K562 (cell line): ENCODE results near the gene ZC3H18. TPM values are rescaled to one million over a fixed set of nuclear protein-coding genes. Genes with fewer than 3 reads are reported as not detected.

Experiments used
- ATAC-seq: fragments of 200-7000 bp; cut with Tn5 transposase; 3 replicates; pipeline ENCODE4 v1.9.1; 2020; ENCODE audit warnings: moderate library complexity
- BruUV-seq: library from RNA; stranded (reverse); fragments of 400-500 nt; replicated peaks from 2 replicates; lab custom pipeline; 2021; lab: Mats Ljungman, UMichigan
- CTCF ChIA-PET: fragments of 300-600 bp; formaldehyde crosslinking; extraction: SDS; loops from one replicate; lab custom pipeline; 2021; ENCODE audit warnings: low intra/inter-chr PET ratio; lab: Yijun Ruan, JAX
- POLR2A ChIA-PET: fragments of 300-600, 350-650 bp; sonication (Branson Sonifier 250); formaldehyde crosslinking; extraction: SDS; loops from one replicate; lab custom pipeline; 2021; ENCODE audit warnings: antibody characterized with exemption, inconsistent platforms; lab: Yijun Ruan, JAX
- DNase-seq, 4 experiments: peaks; one replicate each; pipeline versions ENCODE4 v3.0.0 to v3.0.0-alpha.2; 2011 to 2018; ENCODE audit warnings: low spot score in 3 of 4, mixed read lengths in 3 of 4; ENCODE audit errors: extremely low read depth in 1 of 4
- FAIRE-seq: peaks from 2 replicates; lab custom pipeline; 2011; peaks lifted over from hg19 to GRCh38; lab: Jason Lieb, UNC
- H2AFZ ChIP-seq: 2 replicates; pipeline ENCODE4 v1.6.0; 2011; ENCODE audit warnings: low read depth, low read length, control low read depth, inconsistent platforms
- H3K27ac ChIP-seq: fragments of 200-600 bp; 3 replicates; pipeline ENCODE4 v1.8.0; 2011; ENCODE audit warnings: low read depth, mild to moderate bottlenecking, control low read depth, inconsistent platforms, low read length, moderate library complexity, mixed read lengths; ENCODE audit errors: extremely low read depth
- H3K27me3 ChIP-seq, 2 experiments: fragments of 300-600 bp in 1 of 2; 2 replicates in 1 of 2; 3 replicates in 1 of 2; pipeline versions ENCODE4 v1.6.0 to v1.8.0; 2011; ENCODE audit warnings: inconsistent platforms in 2 of 2, low read length in 2 of 2, mild to moderate bottlenecking in 1 of 2, mixed read lengths in 1 of 2, moderate library complexity in 1 of 2; ENCODE audit not compliant: control insufficient read depth in 2 of 2, insufficient read depth in 2 of 2
- H3K36me3 ChIP-seq: fragments of 300-600 bp; 3 replicates; pipeline ENCODE4 v1.8.0; 2011; ENCODE audit warnings: mild to moderate bottlenecking, low read length, inconsistent platforms; ENCODE audit not compliant: control insufficient read depth, insufficient read depth
- H3K4me1 ChIP-seq, 2 experiments: fragments of 200-600 bp in 1 of 2; replicated peaks in 1 of 2; 2 replicates in 1 of 2; 3 replicates in 1 of 2; pipeline versions ENCODE4 v1.5.1 to v1.8.0; 2011; ENCODE audit warnings: inconsistent platforms in 2 of 2, low read length in 2 of 2, mild to moderate bottlenecking in 1 of 2, mixed read lengths in 1 of 2, moderate library complexity in 1 of 2; ENCODE audit not compliant: control insufficient read depth in 2 of 2, insufficient read depth in 2 of 2
- H3K4me2 ChIP-seq: 2 replicates; pipeline ENCODE4 v1.6.1; 2011; ENCODE audit warnings: low read length, control low read depth, inconsistent platforms, mixed read lengths; ENCODE audit not compliant: insufficient read depth
- H3K4me3 ChIP-seq: fragments of 200-600 bp; sonication (generic), shearing (Covaris generic); 2 replicates; pipeline ENCODE4 v1.5.1; 2016; ENCODE audit warnings: control low read depth, inconsistent platforms
- H3K79me2 ChIP-seq: fragments of 200-600 bp; 3 replicates; pipeline ENCODE4 v1.8.0; 2011; ENCODE audit warnings: low read length, inconsistent platforms; ENCODE audit not compliant: control insufficient read depth, insufficient read depth
- H3K9ac ChIP-seq, 2 experiments: 2 replicates each; pipeline versions ENCODE4 v1.6.0 to v1.6.1; 2011; ENCODE audit warnings: low read depth in 2 of 2, low read length in 2 of 2, control low read depth in 1 of 2, inconsistent platforms in 1 of 2, mild to moderate bottlenecking in 1 of 2, mixed read lengths in 1 of 2; ENCODE audit not compliant: insufficient read depth in 1 of 2
- H3K9me1 ChIP-seq: one replicate; pipeline ENCODE4 v1.6.0; 2011; ENCODE audit warnings: inconsistent platforms, mild to moderate bottlenecking, low read length, moderate library complexity; ENCODE audit not compliant: control insufficient read depth, insufficient read depth
- H3K9me3 ChIP-seq: replicated peaks from 2 replicates; pipeline ENCODE4 v1.5.1; 2011; ENCODE audit warnings: low read depth, low read length, inconsistent platforms; ENCODE audit not compliant: control insufficient read depth, insufficient read depth
- H4K20me1 ChIP-seq: replicated peaks from 2 replicates; pipeline ENCODE4 v1.6.1; 2011; ENCODE audit warnings: low read length, inconsistent platforms, mixed read lengths; ENCODE audit not compliant: control insufficient read depth, insufficient read depth
- CEBPG ChIP-seq, 3 experiments: fragments of 200-800 bp in 1 of 3; sonication (Bioruptor generic) in 1 of 3; sonication (generic) in 1 of 3; formaldehyde crosslinking in 1 of 3; IDR thresholded peaks in 2 of 3; conservative IDR thresholded peaks in 1 of 3; 2 replicates each; pipeline versions ENCODE4 v1.6.1 to v1.8.0; 2016 to 2022; ENCODE audit warnings: missing compliant biosample characterization in 2 of 3, missing genetic modification characterization in 2 of 3, mild to moderate bottlenecking in 1 of 3, missing genetic modification reagents in 1 of 3
- E2F3 ChIP-seq: fragments of 250-450 bp; sonication (Bioruptor Pico); IDR thresholded peaks from 2 replicates; pipeline ENCODE4 v1.4.0; 2020; ENCODE audit warnings: mild to moderate bottlenecking
- ILF3 ChIP-seq: fragments of 450-650 bp; IDR thresholded peaks from 2 replicates; pipeline ENCODE4 v1.6.1; 2018; ENCODE audit warnings: antibody characterized with exemption, mild to moderate bottlenecking, moderate library complexity, borderline replicate concordance
- NKRF ChIP-seq: fragments of 450-650 bp; IDR thresholded peaks from 2 replicates; pipeline ENCODE4 v1.6.1; 2016; ENCODE audit warnings: borderline replicate concordance
- OTX1 ChIP-seq: fragments of 450-650 bp; formaldehyde crosslinking; IDR thresholded peaks from 2 replicates; pipeline ENCODE4 v1.4.0; 2022; ENCODE audit warnings: mild to moderate bottlenecking
- POLR3A ChIP-seq: IDR thresholded peaks from 2 replicates; pipeline ENCODE4 v1.6.1; 2011; ENCODE audit warnings: borderline replicate concordance, mild to moderate bottlenecking, moderate library complexity; ENCODE audit not compliant: insufficient read length, insufficient read depth; ENCODE audit errors: extremely low read depth
- RNF219 ChIP-seq: fragments of 250-450 bp; sonication (Bioruptor Pico); IDR thresholded peaks from 2 replicates; pipeline ENCODE4 v1.5.0; 2022; ENCODE audit warnings: mild to moderate bottlenecking
- SAP30 ChIP-seq: fragments of 200-600 bp; sonication (generic); IDR thresholded peaks from 2 replicates; pipeline ENCODE4 v1.6.1; 2012; ENCODE audit warnings: borderline replicate concordance, low read depth, mild to moderate bottlenecking, moderate library complexity, low read length, control low read depth, inconsistent platforms; ENCODE audit not compliant: insufficient read depth, poor library complexity, severe bottlenecking
- SNIP1 ChIP-seq: fragments of 450-650 bp; IDR thresholded peaks from 2 replicates; pipeline ENCODE4 v1.7.1; 2017; ENCODE audit warnings: low read depth, mild to moderate bottlenecking
- ZNF668 ChIP-seq: fragments of 250-450 bp; sonication (Bioruptor Pico); IDR thresholded peaks from 2 replicates; pipeline ENCODE4 v1.8.0; 2022; ENCODE audit warnings: mild to moderate bottlenecking, inconsistent platforms
- WGBS: fragments of 100-300 bp; shearing (Covaris generic); methylation state at CpG from one replicate; pipeline ENCODE4 v1.1.6; 2016; ENCODE audit warnings: low coverage, mixed read lengths; ENCODE audit not compliant: insufficient coverage; ENCODE audit errors: missing lambda C conversion rate; 5-methylcytosine and 5-hydroxymethylcytosine counted together
- in situ Hi-C: fragments of 300-500 bp; cut with MboI; formaldehyde crosslinking; loops from 4 replicates; pipeline ENCODE4 v1.15.0; 2018; ENCODE audit warnings: inconsistent platforms, mixed read lengths
- intact Hi-C: fragments of 100-400 bp; cut with micrococcal nuclease; formaldehyde crosslinking; loops from 2 replicates; pipeline ENCODE4 v1.14.2; 2022
- polyA plus RNA-seq, 8 experiments: library from polyadenylated mRNA; depleted of rRNA in 4 of 8; stranded (reverse) in 5 of 8; unstranded in 3 of 8; fragments of >200 nt; fragmentation: Nextera tagmentation in 2 of 8; fragmentation: Illumina TruSeq in 1 of 8; extraction: Ambion mirVana in 2 of 8; extraction: Trizol in 1 of 8; gene quantifications; 2 replicates each; pipeline versions ENCODE4 v1.2.1 to v1.2.3, GENCODE V29; 2011 to 2014; ENCODE audit warnings: inconsistent platforms in 1 of 8, missing spikeins in 1 of 8
- total RNA-seq, 7 experiments: library from RNA; depleted of rRNA in 6 of 7; stranded (reverse); fragments of >200 nt in 6 of 7; fragmentation: Illumina TruSeq in 2 of 7; extraction: Trizol in 2 of 7; gene quantifications; 2 replicates each; pipeline versions ENCODE4 v1.2.1 to v1.2.3, GENCODE V29; 2011 to 2021; ENCODE audit warnings: low replicate concordance in 1 of 7
- TF ChIP-seq, protein P1 (sequence below): sonication (generic); formaldehyde crosslinking; IDR thresholded peaks from 2 replicates; pipeline ENCODE4 v1.8.1; 2023; ENCODE audit warnings: mild to moderate bottlenecking, missing genetic modification reagents
- TF ChIP-seq, protein P2 (sequence below): fragments of 450-650 bp; IDR thresholded peaks from 2 replicates; pipeline ENCODE4 v1.6.1; 2016

The ZC3H18 gene
- total and polyA plus RNA-seq, 9 of the 15 experiments (the other 6 are each of a cell fraction or from before 2014, with no cell fraction given), result 1.7 to 88.7 (median 26.9) TPM

GRCh38 chr16:88522276-88522949, 47.8 kb upstream of the ZC3H18 start:
- WGBS, result 65% methylated on average over 24 of the region's 24 CpGs
- Histone ChIP-seq H3K4me3 (no peak overlapping the region), H3K36me3 (peaks cover 32% of the 10 kb centered on the region; the same call in 2 of the 3 replicates), H3K9me1 (peaks cover 3% of the 10 kb centered on the region), H4K20me1 (peaks cover 12% of the 10 kb centered on the region), H3K4me1 (peaks cover 35 to 58% of the 10 kb centered on the region in 2 experiments), H3K27ac (no peak overlapping the region), H3K4me2 (no peak overlapping the region), H2AFZ (no peak overlapping the region), H3K9ac (peak overlapping the region in 1 of 2 experiments; percentile 73; a peak in 2 of 4 replicates), H3K27me3 (no peaks in the 10 kb centered on the region), H3K9me3 (no peaks in the 10 kb centered on the region), H3K79me2 (peaks cover 5% of the 10 kb centered on the region; the same call in 1 of the 3 replicates)
- in situ Hi-C loops, result loop anchor here (10.0 kb wide), 1 partner anchor 78 kb away; no protein-coding TSS in a partner anchor
- FAIRE-seq, result peak; percentile 61
- POLR2A ChIA-PET, result interaction anchor here (0.6 kb wide), 1 partner anchor 25 kb away, joined by 3 read pairs; no protein-coding TSS in a partner anchor
- intact Hi-C loops, result no loop called here
- ATAC-seq, result no peak
- BruUV-seq, result no TSS peak
- no peak for DNase-seq
- CTCF ChIA-PET, result no interaction called here
- TF ChIP-seq NKRF (no peak), OTX1 (CRISPR knock-in tag) (no peak), SAP30 (no peak), SNIP1 (peak; percentile 53; the same call in 1 of the 2 replicates), ILF3 (no peak), CEBPG (CRISPR knock-in tag; IDR thresholded peaks at IDR 0.05) (no peak), CEBPG (tag; conservative IDR thresholded peaks at IDR 0.05 in 1 of 2, IDR thresholded peaks at IDR 0.05 in 1 of 2) (no peak), RNF219 (CRISPR knock-in tag) (no peak), POLR3A (no peak), ZNF668 (CRISPR knock-in tag) (no peak), E2F3 (CRISPR knock-in tag) (no peak)
- TF ChIP-seq, protein P1, sequence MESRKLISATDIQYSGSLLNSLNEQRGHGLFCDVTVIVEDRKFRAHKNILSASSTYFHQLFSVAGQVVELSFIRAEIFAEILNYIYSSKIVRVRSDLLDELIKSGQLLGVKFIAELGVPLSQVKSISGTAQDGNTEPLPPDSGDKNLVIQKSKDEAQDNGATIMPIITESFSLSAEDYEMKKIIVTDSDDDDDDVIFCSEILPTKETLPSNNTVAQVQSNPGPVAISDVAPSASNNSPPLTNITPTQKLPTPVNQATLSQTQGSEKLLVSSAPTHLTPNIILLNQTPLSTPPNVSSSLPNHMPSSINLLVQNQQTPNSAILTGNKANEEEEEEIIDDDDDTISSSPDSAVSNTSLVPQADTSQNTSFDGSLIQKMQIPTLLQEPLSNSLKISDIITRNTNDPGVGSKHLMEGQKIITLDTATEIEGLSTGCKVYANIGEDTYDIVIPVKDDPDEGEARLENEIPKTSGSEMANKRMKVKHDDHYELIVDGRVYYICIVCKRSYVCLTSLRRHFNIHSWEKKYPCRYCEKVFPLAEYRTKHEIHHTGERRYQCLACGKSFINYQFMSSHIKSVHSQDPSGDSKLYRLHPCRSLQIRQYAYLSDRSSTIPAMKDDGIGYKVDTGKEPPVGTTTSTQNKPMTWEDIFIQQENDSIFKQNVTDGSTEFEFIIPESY (CRISPR knock-in tag), result 0 out of 2 replicates have a peak, but pooled peaks have one; percentile 31
- TF ChIP-seq, protein P2, sequence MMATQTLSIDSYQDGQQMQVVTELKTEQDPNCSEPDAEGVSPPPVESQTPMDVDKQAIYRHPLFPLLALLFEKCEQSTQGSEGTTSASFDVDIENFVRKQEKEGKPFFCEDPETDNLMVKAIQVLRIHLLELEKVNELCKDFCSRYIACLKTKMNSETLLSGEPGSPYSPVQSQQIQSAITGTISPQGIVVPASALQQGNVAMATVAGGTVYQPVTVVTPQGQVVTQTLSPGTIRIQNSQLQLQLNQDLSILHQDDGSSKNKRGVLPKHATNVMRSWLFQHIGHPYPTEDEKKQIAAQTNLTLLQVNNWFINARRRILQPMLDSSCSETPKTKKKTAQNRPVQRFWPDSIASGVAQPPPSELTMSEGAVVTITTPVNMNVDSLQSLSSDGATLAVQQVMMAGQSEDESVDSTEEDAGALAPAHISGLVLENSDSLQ, result no peak
